ENCODE data around the gene MEF2A.
"Not testable (repeated sequence)": the region's sequence is repeated elsewhere in the genome, so short reads cannot be mapped to it uniquely, and the experiment has no call there.

MEF2A gene

GRCh38 chr15:99565299-99566156 lies at the start of gene MEF2A:
MEF2A (plus strand) TSS chr15:99565984; CDS start chr15:99633120, 67,136 bp downstream.
- in situ Hi-C loops (cut with MboI; ENCODE audit: low sequenced_read_pairs), result no loop called here

- in situ Hi-C loops (cut with MboI; ENCODE audit: low sequenced_read_pairs), result no loop called here
Observed at GRCh38 chr15:99518191-99518590, 47.6 kb upstream of the MEF2A start.

- in situ Hi-C loops (cut with MboI; ENCODE audit: low sequenced_read_pairs), result not testable (repeated sequence)
Observed at GRCh38 chr15:99519366-99519765, 46.4 kb upstream of the MEF2A start.

GRCh38 chr15:99522288-99522687 lies 43.5 kb upstream of the MEF2A start:
- in situ Hi-C loops (cut with MboI; ENCODE audit: low sequenced_read_pairs), result no loop called here

- in situ Hi-C loops (cut with MboI; ENCODE audit: low sequenced_read_pairs), result no loop called here
Observed at GRCh38 chr15:99526176-99526575, 39.6 kb upstream of the MEF2A start.

GRCh38 chr15:99526671-99527070 lies 39.1 kb upstream of the MEF2A start:
- in situ Hi-C loops (cut with MboI; ENCODE audit: low sequenced_read_pairs), result no loop called here

- in situ Hi-C loops (cut with MboI; ENCODE audit: low sequenced_read_pairs), result no loop called here
Observed at GRCh38 chr15:99536422-99537040, 29.3 kb upstream of the MEF2A start.

- in situ Hi-C loops (cut with MboI; ENCODE audit: low sequenced_read_pairs), result no loop called here
Observed at GRCh38 chr15:99537344-99537743, 28.4 kb upstream of the MEF2A start.

GRCh38 chr15:99538261-99538660 lies 27.5 kb upstream of the MEF2A start:
- in situ Hi-C loops (cut with MboI; ENCODE audit: low sequenced_read_pairs), result no loop called here

GRCh38 chr15:99542828-99543227 lies 23.0 kb upstream of the MEF2A start:
- in situ Hi-C loops (cut with MboI; ENCODE audit: low sequenced_read_pairs), result no loop called here

GRCh38 chr15:99545605-99546004 lies 20.2 kb upstream of the MEF2A start:
- in situ Hi-C loops (cut with MboI; ENCODE audit: low sequenced_read_pairs), result no loop called here

- in situ Hi-C loops (cut with MboI; ENCODE audit: low sequenced_read_pairs), result no loop called here
Observed at GRCh38 chr15:99546441-99547100, 19.2 kb upstream of the MEF2A start.

- in situ Hi-C loops (cut with MboI; ENCODE audit: low sequenced_read_pairs), result no loop called here
Observed at GRCh38 chr15:99547517-99547916, 18.3 kb upstream of the MEF2A start.

GRCh38 chr15:99550077-99550476 lies 15.7 kb upstream of the MEF2A start:
- in situ Hi-C loops (cut with MboI; ENCODE audit: low sequenced_read_pairs), result no loop called here

- in situ Hi-C loops (cut with MboI; ENCODE audit: low sequenced_read_pairs), result no loop called here
Observed at GRCh38 chr15:99552111-99552510, 13.7 kb upstream of the MEF2A start.

GRCh38 chr15:99554880-99555488 lies 10.8 kb upstream of the MEF2A start:
- in situ Hi-C loops (cut with MboI; ENCODE audit: low sequenced_read_pairs), result no loop called here

GRCh38 chr15:99556011-99556410 lies 9.8 kb upstream of the MEF2A start:
- in situ Hi-C loops (cut with MboI; ENCODE audit: low sequenced_read_pairs), result no loop called here

GRCh38 chr15:99556578-99556977 lies 9.2 kb upstream of the MEF2A start:
- in situ Hi-C loops (cut with MboI; ENCODE audit: low sequenced_read_pairs), result no loop called here

GRCh38 chr15:99558084-99558483 lies 7.7 kb upstream of the MEF2A start:
- in situ Hi-C loops (cut with MboI; ENCODE audit: low sequenced_read_pairs), result no loop called here

GRCh38 chr15:99558571-99558970 lies 7.2 kb upstream of the MEF2A start:
- in situ Hi-C loops (cut with MboI; ENCODE audit: low sequenced_read_pairs), result no loop called here

GRCh38 chr15:99561476-99562230 lies 4.1 kb upstream of the MEF2A start:
- in situ Hi-C loops (cut with MboI; ENCODE audit: low sequenced_read_pairs), result no loop called here
